NK-92 (cell line): ENCODE data around the gene MT1HL1.
"Not testable (repeated sequence)": the region's sequence is repeated elsewhere in the genome, so short reads cannot be mapped to it uniquely, and the experiment has no call there.

Experiments
- DNase-seq: peaks from one replicate; lab custom pipeline; 2025; ENCODE audit not compliant: unreplicated experiment; lab: John Stamatoyannopoulos, UW

MT1HL1 gene

GRCh38 chr1:236979149-236979900 lies 24.9 kb downstream of the MT1HL1 start:
- no peak for DNase-seq

- DNase-seq = no peak
Measured at GRCh38 chr1:236978740-236979139, 25.5 kb downstream of the MT1HL1 start.

DNA sequence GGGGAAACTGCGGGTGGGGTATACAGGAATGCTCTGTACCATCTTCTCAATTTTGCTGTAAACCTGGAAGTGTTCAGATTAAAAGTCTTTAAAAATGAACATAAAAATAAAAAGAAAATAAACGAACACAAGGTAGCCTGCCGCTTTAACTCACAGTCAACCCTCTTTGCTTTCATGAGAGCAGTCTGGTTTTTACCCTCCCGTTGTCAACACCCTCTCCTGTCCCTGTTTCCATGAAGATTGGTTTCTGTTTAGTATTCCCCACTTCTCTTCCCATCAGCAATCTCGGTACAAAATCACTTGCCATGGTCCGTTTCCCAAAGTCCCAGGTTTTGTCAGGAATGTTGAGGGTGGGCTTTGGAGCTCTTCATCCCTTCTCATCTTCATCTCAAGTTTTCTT lies 28.8 kb downstream of the MT1HL1 start:
- no peak for DNase-seq

DNA sequence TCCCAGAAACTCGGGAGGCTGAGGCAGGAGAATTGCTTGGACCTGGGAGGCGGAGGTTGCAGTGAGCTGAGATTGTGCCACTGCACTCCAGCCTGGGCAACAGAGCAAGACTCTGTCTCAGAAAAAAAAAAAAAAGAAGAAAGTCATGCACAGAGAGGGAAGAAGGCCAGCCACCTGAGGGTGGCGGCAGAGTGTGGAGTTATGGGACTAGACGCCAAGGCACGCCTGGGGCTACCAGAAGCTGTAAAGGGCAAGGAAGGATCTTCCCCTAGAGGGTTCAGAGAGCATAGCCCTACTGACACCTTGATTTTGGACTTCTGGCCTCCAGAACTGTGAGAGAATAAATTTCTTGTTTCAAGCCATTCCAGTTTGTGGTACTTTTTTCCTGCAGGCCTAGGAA lies 30.2 kb downstream of the MT1HL1 start:
- not testable (repeated sequence) for DNase-seq

DNA sequence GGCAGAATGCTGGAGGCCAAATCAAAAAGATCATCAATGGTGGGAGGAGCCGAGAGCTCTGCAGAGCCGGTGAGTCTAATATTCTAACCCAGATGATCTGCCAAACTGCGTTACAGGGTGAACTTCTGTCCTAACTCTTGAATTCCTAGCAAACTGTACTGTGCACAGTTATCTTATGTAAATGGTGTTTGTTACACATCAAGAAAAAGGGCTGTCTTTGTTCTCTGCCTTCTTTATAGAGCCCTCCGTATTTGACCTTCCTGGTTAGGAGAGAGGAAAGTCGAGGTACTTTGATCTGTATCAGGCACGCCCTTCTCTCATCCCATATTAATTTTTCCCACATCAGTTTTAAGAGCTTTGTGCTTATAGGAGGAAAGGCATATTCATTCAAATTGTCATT lies 37.6 kb downstream of the MT1HL1 start:
- DNase-seq = no peak

DNA sequence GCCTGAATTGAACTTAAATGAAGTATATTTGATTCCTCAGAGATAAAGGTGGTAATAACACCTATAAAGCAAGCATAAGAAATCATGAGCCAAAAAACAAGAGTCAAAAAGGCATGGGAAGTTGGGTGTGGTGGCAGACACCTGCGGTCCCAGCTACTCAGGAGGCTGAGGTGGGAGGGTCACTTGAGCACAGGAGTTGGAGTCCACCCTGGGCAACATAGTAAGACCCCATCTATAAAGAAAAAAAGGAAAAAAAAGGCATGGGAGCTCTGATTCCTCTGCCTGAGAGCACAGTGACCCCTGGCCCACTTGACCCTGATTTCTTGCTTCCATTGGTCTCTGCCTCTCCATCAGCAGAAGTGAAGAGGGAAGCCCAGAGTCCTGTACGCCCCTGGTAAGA lies 40.3 kb downstream of the MT1HL1 start:
- no peak for DNase-seq

GRCh38 chr1:236959112-236959511 lies 45.1 kb downstream of the MT1HL1 start:
- no peak for DNase-seq

DNA sequence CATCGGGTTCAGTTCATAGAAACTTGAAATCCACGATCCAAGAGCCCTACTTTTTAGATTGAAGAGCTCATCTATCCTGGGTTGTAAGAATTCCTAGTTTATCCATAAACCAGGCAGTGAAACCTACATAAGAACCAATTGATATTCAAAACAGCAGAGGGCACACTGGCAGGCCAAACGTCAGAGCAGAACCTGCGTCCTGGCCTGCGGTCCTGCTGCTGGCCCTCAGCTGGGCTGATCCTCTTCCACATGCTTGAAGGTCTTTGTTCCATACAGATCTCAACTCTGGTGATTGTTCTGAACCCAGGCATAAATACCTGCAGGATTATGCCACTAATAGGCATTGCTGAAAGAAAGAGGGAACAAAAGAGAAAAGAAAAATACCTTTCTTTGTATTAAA lies 47.0 kb downstream of the MT1HL1 start:
- DNase-seq = no peak
